Fibroblast of skin of left biceps (primary cell): ENCODE results near the gene UBXN6.

Experiments
- DNase-seq, 2 experiments: peaks; one replicate each; pipeline ENCODE4 v3.0.0-alpha.2; 2013; ENCODE audit warnings: low read depth in 2 of 2

Gene UBXN6

GRCh38 chr19:4456843-4457653 is 546 bp downstream of the UBXN6 start:
- DNase-seq: peak; percentile 33 to 37

DNA sequence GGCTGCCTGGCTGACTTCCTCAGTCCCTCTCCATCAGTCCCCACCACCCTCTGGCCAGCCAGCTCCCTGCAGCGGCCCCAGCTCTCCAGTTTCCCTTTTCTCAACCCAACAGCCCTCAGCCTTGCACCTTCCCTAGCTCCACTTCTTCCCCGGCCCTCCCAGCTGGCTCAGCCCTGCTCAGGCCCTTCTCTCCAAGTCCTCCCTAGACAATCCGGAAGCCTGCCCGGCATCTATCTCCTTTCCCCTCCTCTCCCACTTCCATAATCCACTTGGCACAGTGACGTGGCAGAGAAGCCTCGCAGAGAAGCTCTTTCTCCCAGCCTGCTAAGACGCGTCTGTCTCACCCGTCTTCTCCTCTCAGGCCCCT is 1.1 kb downstream of the UBXN6 start:
- DNase-seq: peak; percentile 32 to 36

DNA sequence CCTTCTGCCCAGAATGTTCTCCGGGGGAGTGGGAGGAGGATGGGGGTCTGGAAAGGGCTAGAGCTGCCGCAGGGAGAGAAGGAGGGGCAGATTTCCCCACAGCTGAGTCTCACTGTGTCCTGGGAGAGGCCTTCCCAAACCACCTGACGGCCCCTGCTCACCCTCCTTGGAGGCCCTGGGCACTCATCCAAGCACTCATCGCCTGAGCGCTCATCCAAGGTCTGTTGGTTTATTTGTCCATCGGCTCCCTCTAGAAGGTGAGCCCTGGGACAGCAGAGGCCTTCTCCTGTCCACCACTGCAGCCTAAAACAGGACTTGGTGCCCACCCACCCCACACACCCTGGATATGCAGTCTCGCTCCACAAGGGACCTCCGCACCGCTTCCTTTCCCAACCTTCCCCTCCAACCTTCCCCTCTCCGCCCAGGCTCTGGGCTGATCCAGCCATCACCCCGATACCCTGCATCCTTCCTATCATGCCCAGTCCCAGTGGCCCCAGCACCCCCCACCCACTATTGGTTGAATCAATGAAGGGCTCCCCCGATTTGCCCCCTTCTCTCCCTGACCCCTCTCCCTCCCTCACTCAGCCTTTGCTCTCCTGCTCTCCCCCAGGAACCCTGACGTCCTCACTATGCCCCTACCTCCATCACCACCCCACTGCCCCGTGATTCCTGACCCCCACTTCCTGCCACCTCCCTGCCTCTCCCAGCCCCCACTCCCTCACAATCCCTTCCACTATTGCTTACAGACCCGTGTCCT is 1.7 kb downstream of the UBXN6 start:
- peak; percentile 33 to 37 for DNase-seq

DNA sequence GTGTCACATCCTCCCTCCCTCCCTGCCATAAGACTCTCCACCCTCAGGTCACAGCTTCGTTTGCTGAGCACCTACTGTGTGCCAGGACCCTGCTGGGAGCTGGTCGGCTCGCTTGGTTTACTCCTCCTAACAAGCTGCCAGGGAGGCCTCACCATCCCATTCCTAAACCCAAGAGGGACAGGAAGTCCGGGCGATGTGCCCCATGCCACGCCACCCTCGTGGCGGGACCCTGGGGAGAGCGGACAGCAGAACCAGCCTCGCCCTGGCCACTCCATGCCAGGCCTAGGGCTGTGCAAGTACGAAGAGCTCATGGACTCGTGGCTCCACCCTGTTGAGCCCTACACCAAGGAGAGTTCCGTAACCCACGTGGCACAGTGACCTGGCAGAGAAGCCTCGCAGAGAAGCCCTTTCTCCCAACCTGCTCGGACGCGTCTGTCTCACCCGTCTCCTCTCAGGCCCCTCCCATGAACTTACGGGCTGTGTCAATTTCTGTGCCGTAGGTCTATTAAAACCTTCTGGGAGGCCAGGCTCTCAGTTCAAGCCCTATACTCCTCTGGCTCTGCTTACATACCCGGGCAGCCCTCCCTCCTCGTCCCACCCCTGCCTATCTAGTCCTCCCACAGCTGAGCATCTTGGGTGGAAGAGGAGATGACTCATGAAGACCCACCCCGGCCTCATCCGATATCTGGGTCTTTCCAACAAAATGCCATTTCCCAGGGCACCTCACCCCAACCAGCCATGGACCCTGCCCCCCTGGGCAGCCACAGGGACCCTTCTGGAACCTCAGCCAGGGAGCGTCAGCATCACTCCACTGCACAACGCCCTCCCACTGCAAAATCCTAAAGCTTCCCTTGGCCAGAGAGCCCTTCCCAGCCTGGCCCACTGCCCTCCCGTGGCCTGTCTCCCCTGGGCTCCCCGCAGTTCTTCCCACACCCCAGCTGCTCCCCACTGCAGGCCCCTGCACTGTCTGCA is 2.6 kb downstream of the UBXN6 start:
- DNase-seq: peak; percentile 28 to 33

- DNase-seq: no peak
Observed at GRCh38 chr19:4453232-4454179, 4.1 kb downstream of the UBXN6 start.

- no peak for DNase-seq
Observed at GRCh38 chr19:4452230-4452990, 5.2 kb downstream of the UBXN6 start.

- no peak for DNase-seq
Observed at GRCh38 chr19:4449639-4450028, 8.0 kb downstream of the UBXN6 start.

GRCh38 chr19:4449022-4449638 is 8.5 kb downstream of the UBXN6 start:
- DNase-seq: no peak

GRCh38 chr19:4448147-4448985 is 9.2 kb downstream of the UBXN6 start:
- DNase-seq: no peak

- no peak for DNase-seq
Observed at GRCh38 chr19:4447327-4448146, 10.1 kb downstream of the UBXN6 start.

DNA sequence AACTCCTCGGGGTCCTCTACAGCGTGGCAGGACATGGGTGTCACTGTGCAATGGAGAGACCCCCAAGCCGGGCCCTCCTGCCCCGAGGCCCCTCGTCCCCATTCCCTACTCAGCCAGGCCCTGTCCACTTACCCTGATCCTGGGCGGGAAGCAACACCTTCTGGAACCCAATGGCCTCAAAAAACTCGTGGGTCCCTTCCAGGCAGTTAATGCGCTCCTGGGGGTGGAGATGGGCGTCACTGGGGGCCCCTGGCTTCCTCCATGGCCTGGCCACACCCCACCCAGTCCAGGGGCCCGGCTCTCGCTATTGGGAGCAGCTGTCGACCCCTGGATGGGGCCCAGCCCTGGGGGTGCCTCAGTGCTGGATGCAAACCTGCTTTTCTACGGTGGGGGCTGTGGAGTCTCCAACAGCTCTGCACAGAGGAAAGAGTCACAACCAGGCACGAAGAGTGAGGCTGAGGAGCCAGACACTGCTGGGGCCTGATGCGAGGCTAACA is 10.8 kb downstream of the UBXN6 start:
- DNase-seq: no peak

- no peak for DNase-seq
Observed at GRCh38 chr19:4445963-4446703, 11.5 kb downstream of the UBXN6 start.

DNA sequence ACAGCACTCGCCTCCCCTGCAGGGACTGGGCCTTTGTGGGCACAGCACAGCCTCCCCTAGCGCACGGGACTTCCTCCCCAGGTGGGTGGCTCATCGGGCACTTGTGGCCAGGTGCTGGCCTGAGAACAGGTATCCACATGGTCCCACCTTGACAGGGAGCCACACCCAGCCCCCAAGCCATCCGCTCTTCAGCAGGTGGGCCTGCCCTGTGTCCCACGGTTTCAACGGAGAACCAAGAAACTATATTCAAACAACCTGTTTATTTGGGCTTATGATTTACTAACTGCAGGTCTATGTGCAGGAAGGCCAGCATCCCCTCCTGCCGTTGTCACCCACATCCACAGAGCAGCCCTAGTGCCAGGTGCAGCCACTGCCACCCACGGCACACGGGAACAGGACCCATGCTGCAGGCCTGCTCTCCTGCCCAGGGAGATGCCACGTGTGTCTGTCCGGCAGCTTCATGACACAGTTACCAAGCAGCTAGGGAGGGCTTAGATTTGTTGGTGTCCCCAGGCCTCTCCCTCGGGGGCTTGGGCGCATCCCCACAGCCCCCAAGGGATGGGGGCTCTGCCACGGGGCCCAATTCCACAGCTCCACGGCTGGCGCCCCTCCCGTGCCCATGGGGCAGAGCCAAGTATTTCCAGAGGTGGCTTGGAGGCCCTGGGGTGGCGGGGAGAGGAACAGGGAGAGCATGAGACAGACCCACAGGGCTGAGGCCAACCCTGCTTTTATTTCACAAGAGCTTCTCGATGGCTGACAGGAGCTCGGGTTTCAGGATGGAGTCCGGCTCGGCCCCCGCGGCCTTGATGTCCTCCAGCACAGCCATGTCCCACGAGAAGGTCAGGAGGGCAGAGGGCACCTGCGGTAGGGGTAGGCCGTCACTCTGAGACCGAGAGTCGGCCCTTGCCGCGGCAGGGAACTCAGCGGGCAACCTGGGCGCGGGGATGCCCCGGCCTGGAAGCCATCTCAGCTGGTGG is 12.5 kb downstream of the UBXN6 start:
- DNase-seq: no peak

DNA sequence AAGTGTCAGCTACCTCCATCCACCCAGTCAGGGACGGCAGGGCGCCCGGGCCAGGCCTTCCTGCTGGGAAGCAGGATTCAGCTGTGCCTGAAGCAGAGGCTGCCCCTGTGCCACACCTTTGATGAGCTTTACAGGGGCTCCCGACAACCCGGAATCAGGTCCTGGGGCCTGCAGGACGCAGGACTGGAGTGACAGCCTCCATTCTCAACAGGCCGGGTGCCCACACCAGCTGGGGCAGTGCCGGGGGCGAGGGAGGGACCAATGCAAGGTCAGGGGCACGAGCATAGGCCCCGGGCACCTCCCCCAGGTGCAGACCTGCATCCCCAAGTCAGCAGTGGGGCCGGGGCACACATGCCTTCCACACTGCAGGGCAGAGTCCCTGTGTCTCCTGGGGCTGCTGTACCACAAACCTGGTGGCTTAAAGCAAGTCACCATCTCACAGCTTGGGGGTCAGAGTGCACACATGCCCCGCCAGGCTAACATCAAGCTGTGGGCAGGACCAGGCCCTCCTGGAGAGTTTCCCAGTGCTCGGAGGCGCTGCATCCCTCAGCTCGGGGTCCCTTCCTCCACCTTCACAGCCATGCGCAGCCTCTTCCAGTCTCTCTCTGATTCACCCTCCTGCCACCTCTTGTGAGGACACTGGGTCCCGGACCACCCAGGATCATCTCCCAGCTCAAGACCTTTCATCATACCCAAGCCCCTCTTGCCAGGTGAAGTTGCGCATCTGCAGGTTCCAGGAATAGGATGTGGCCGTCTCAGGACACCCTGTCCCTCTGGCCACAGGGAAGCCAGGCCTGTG is 13.4 kb downstream of the UBXN6 start:
- no peak for DNase-seq

- DNase-seq: no peak
Observed at GRCh38 chr19:4443188-4443587, 14.4 kb downstream of the UBXN6 start.
